ENCODE data around the gene NALCN. TPM values are rescaled to one million over a fixed set of nuclear protein-coding genes. Genes with fewer than 3 reads are reported as not detected.

NALCN gene
- not detected for polyA plus RNA-seq (2012; ENCODE audit: missing spikeins)

DNA sequence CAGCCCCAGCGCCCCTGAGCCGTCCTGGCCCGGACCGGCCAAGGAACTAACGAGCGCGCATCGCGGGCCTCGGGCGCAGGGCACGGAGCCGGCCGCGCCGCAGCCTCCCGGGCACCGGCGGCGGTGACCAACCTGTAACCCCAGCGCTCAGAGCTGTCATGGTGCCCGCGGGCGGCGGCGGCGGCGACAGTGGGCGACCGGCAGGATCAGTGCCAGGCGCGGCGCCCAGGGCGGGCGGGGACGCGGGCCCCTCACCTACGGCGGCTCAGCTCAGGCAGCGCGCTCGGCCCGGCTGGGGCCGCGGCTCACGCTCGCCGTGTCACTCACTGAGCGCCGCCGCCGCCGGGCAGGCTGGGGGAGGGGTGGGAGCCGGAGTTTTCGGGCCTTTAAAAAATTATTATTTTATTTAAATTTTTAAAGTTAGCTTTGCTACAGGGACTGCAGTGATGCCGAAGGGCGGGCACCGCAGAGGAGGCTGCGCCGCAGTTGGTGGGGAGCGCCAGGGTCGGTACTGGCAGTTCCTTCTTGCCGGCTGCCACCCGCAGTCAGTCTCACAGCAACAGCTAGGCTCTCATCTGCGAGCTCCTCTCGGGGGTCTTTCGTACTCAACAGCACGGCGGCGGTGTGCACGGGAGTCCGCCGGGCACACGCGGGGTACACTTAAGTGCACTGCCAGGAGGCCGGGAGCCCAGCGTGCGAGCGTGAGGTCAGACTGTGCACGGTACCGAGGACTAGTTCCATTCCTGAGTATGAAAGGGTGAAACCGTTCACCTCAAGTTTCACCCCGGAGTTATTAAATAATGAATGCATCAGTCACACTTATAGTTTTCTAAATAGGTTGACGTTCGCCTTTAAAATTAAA is at the start of gene NALCN:
TSS of gene NALCN (minus strand) at position 328 of the 862 bp plus-strand sequence. CDS start 17,382 bp downstream, outside the sequence.
- no peak for DNase-seq (ENCODE audit: insufficient read length)
- no peak for FAIRE-seq
- no peak for TF ChIP-seq POLR2A (IDR thresholded peaks at IDR 0.05; ENCODE audit: low read depth, low read length)
- no peak for TF ChIP-seq TAF1 (IDR thresholded peaks at IDR 0.05; ENCODE audit: borderline replicate concordance, low read depth, low read length)
- no peak for TF ChIP-seq POLR2AphosphoS5 (IDR thresholded peaks at IDR 0.05; ENCODE audit: low read depth, low read length)

DNA sequence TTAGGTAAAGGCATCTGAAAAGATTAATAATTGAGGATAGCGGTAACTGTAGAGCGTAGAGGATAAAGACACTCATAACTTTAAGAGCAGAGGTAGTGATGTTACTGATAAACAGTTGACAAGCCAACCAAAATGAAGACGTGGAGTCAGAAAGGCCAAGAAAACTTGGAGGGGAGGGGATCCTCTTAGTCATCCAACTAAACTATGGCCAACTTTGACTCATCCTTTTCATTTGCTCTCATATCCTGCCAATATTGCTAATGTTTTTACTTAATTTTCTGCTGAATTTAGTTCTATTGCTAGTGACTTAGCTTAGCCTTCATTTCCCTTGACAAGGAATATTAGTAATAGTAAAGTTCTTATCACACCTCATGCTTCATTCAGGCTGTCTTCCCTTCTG is 49.6 kb upstream of the NALCN start:
- DNase-seq (ENCODE audit: insufficient read length): no peak
- TF ChIP-seq POLR2AphosphoS5 (IDR thresholded peaks at IDR 0.05; ENCODE audit: low read depth, low read length) (no peak), TAF1 (IDR thresholded peaks at IDR 0.05; ENCODE audit: borderline replicate concordance, low read depth, low read length) (no peak), POLR2A (IDR thresholded peaks at IDR 0.05; ENCODE audit: low read depth, low read length) (no peak)
- FAIRE-seq: no peak

DNA sequence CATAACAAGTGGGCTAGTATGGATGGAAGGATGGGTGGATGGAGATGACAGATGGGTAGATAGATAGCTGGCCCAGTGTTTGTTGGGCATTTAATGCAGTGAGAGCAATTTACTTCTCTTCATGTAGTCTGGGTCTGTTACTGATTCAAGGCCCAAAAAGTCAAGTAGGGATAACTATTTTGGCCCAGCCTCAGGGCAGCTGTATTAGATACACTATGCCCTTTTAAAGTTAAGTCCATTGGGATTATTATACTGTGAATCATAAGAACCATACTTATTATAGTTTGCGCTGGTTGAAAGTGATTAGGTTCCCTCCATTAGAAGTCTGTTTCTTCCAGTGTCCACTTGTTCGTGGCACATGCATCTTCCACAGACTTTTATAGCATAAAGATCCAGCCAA is 40.9 kb upstream of the NALCN start:
- TF ChIP-seq POLR2AphosphoS5 (IDR thresholded peaks at IDR 0.05; ENCODE audit: low read depth, low read length): no peak
- DNase-seq (ENCODE audit: insufficient read length) (no peak), FAIRE-seq (no peak)

DNA sequence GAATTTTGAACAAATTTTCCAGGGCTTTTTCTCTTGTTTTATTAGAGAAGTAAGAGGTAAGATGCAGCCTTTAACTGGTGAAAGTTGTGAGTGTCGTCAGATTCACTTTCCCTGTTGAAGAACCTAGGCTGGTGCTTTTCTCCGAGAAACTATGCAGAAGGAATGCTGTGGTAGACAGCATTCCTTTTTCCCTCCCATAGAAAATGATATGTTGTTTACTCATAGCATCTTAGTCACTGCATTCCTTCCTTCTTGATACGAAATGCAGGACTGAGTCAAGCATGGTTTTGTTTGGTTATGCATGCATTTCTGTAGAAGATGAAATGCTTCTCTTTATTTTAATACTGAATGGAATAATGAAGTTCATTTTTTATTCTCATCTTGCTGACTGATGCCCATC is 39.6 kb upstream of the NALCN start:
- TF ChIP-seq TAF1 (IDR thresholded peaks at IDR 0.05; ENCODE audit: borderline replicate concordance, low read depth, low read length) (no peak), POLR2A (IDR thresholded peaks at IDR 0.05; ENCODE audit: low read depth, low read length) (no peak), POLR2AphosphoS5 (IDR thresholded peaks at IDR 0.05; ENCODE audit: low read depth, low read length) (no peak)
- DNase-seq (ENCODE audit: insufficient read length) (no peak), FAIRE-seq (no peak)

DNA sequence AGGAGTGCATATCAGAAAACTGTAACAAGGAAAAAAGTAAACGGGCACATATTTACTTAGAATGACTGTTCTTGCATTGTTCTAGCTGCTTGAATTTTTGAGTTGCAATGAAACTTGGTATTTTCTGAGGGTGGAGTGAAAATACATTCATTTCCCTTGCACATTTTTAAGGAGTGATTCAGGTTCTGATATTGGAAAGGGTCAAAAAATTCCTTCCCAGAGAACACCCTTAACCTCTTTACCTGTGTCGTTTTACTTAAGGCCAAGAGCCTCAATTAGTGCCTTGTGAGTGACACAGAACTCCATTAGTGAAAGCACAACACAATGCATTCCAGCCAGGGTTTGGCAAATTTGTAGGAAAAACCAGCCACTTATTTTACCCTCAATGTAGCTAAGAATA is 38.5 kb upstream of the NALCN start:
- TF ChIP-seq POLR2A (IDR thresholded peaks at IDR 0.05; ENCODE audit: low read depth, low read length): no peak
- TF ChIP-seq POLR2AphosphoS5 (IDR thresholded peaks at IDR 0.05; ENCODE audit: low read depth, low read length): no peak
- TF ChIP-seq TAF1 (IDR thresholded peaks at IDR 0.05; ENCODE audit: borderline replicate concordance, low read depth, low read length): no peak
- no peak for FAIRE-seq
- DNase-seq (ENCODE audit: insufficient read length): no peak

DNA sequence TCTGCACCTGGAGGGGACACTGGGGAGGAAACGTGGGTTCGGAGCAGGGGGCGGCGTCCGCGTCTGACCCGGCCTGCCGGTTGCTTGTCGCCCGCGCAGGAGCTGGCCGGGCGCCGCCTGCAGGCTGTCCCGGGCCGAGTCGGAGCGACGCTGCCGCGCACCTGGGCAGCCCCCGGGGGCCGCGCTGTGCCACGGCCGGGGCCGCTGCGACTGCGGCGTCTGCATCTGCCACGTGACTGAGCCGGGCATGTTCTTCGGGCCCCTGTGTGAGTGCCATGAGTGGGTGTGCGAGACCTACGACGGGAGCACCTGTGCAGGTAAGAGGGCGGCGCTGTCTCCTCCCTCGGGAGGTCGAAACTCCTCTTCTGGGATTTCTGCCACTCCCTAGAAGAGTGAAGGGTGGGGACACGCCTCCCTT is 37.5 kb upstream of the NALCN start:
- DNase-seq (ENCODE audit: insufficient read length) (peak; percentile 9), FAIRE-seq (no peak)
- TF ChIP-seq POLR2AphosphoS5 (IDR thresholded peaks at IDR 0.05; ENCODE audit: low read depth, low read length) (no peak), POLR2A (IDR thresholded peaks at IDR 0.05; ENCODE audit: low read depth, low read length) (no peak), TAF1 (IDR thresholded peaks at IDR 0.05; ENCODE audit: borderline replicate concordance, low read depth, low read length) (no peak)

DNA sequence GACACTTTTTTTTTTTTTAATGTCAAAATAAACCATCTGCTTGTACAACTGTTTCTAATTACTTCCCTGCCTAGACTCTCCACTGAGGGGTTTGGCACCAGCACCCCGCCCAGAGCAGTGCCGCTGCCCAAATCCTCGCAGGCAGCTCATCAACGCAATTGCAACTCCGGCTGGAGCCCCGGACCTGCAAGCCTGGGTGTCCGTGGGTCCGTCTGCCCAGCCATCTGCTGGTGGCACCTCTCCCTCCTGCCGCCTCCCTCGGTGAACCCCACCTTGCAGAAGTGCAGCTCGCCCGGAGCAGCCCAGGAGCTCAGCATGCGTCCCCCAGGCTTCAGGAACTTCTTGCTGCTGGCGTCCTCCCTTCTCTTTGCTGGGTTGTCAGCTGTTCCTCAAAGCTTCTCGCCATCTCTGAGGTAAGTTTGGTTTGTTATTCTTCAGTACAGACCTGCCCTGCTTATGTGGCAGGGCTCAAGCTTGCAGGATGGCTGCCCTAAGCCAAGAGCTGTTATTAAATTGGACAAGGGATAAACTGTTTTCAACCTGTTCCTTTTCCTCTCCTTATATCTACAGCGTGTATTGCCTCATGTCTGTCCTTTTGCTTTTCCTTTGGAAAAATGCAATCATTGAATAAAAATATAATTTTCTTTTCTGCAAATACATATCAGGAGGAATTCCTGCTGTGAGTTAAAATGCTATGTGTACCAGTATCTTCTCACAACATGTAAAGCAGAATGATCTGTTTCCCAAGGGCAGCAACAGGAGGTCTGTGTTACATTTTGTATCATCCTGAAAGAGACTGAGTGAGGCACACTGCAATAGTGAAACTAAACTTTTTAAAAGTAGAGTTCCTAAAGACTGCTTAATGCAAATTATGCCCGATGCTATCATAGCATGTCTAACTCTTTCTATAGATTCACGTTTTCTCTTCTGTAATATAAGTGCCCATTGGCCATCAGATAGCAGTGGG is 36.5 kb upstream of the NALCN start, which contains the start of gene ITGBL1:
TSS of gene ITGBL1 (plus strand) at position 157 of the 967 bp plus-strand sequence. CDS start at position 316, 159 bp downstream.
- TF ChIP-seq POLR2AphosphoS5 (IDR thresholded peaks at IDR 0.05; ENCODE audit: low read depth, low read length) (no peak), POLR2A (IDR thresholded peaks at IDR 0.05; ENCODE audit: low read depth, low read length) (no peak), TAF1 (IDR thresholded peaks at IDR 0.05; ENCODE audit: borderline replicate concordance, low read depth, low read length) (no peak)
- DNase-seq (ENCODE audit: insufficient read length) (peak; percentile 2), FAIRE-seq (no peak)

DNA sequence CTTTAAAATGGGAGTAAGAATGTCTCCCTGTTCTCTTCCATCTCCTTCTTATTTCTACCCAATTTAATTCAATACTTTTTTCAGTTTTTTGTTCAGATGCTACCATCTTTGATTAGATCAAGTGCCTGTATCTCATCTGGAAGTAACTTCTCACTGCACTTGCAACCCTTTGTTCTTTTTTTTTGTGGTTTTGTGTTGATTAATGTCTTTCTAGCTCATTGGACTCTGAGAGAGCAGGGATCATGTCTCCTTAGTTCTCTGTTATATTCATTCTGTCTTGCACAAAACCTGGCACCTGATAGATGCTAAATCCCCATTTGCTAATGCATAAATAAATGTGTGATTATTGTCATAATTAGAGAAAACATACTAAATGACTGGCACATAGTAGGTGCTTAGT is 35.3 kb upstream of the NALCN start:
- FAIRE-seq (no peak), DNase-seq (ENCODE audit: insufficient read length) (no peak)
- no peak for TF ChIP-seq TAF1 (IDR thresholded peaks at IDR 0.05; ENCODE audit: borderline replicate concordance, low read depth, low read length)

DNA sequence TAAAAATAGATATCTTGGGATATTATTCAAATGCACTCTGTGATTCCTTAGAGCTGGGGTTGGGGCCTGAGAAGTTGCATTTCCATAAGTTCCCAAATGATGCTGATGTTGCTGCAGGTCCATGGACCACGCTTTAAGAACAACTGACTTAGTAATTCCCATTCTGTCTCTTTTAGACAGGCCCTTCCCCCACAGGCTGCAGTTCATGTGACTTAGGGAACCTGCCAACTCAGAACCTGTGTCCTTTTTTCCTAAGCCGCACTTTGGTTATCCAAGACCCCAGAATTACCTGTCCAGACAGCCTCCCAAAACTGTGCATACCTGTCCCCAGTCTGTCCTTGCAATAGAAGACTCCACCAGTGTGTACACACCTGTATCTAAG is 34.4 kb upstream of the NALCN start:
- TF ChIP-seq TAF1 (IDR thresholded peaks at IDR 0.05; ENCODE audit: borderline replicate concordance, low read depth, low read length) (no peak), POLR2AphosphoS5 (IDR thresholded peaks at IDR 0.05; ENCODE audit: low read depth, low read length) (no peak), POLR2A (IDR thresholded peaks at IDR 0.05; ENCODE audit: low read depth, low read length) (no peak)
- no peak for FAIRE-seq
- DNase-seq (ENCODE audit: insufficient read length): no peak

DNA sequence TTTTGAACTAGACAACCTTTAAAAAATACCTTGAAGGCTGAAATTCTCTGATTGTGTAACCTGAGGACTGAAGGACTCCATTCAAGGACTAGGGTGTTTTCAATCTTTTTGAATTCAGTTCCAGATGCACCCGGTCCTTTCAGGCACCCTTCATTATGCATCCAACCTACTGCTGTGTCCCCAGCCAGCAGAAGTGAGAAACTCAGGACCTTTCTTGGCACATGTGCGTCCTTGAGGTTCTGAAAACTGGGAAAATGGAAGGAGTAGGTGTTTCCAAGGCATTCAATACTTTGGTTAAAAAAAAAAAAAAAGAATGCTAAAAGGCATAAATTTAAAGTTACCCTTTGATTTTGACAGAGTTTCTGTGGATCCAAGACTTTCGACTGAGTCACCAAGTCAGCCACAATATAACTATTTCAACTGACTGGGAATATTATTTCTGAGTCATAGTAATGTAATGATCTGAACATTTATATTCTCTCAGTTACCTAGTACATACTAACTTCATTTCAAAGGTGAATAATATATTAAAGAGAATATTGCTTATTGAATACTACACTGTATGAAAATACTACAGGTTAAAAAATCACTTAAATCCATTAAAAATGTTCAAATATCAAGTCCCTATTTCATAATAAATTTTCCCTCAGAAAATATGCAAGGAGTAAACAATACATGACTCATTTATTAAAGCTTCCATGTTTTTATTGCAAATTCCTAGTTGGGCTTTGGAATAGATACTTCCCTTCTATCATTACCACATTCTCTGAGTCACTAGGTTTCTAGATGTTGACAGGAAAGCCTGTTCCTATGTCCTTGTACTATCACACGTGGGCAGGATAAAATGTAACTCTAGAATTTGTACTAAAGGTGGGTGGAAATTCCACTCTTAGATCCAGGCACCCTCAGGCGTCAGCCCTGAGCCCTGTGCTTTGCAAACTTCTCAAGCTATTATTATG is 33.8 kb upstream of the NALCN start:
- FAIRE-seq: no peak
- TF ChIP-seq POLR2A (IDR thresholded peaks at IDR 0.05; ENCODE audit: low read depth, low read length) (no peak), TAF1 (IDR thresholded peaks at IDR 0.05; ENCODE audit: borderline replicate concordance, low read depth, low read length) (no peak), POLR2AphosphoS5 (IDR thresholded peaks at IDR 0.05; ENCODE audit: low read depth, low read length) (no peak)
- no peak for DNase-seq (ENCODE audit: insufficient read length)

DNA sequence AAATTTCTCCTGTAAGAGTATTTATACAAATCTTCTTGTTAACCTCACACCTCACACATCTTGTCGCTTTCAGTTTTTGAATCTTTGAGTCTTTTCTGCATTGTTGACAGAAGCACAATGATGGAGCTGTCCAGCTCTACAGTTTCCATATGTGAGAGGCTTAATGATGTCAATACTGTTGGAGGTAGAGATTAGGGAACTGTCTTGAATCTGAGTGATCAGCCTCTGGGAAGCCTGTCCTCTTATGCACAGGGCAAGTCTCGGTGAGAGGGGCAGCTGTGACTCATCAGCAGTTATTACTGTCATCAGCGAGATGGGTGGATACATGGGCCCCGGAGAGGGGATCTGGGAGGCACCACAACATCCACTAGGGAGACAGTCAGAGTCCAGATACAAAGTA is 31.5 kb upstream of the NALCN start:
- DNase-seq (ENCODE audit: insufficient read length) (no peak), FAIRE-seq (no peak)
- TF ChIP-seq POLR2A (IDR thresholded peaks at IDR 0.05; ENCODE audit: low read depth, low read length) (no peak), TAF1 (IDR thresholded peaks at IDR 0.05; ENCODE audit: borderline replicate concordance, low read depth, low read length) (no peak), POLR2AphosphoS5 (IDR thresholded peaks at IDR 0.05; ENCODE audit: low read depth, low read length) (no peak)
